CD14-positive monocyte (primary cell): ENCODE results near the gene PSRC1. TPM values are rescaled to one million over a fixed set of nuclear protein-coding genes. Genes with fewer than 3 reads are reported as not detected.

ENCODE experiments used
- DNase-seq, 3 donors: peaks; one replicate each; pipeline ENCODE4 v3.0.0-alpha.2; 2011 to 2022
- H2AFZ ChIP-seq: 2 replicates; pipeline ENCODE4 v1.6.0; 2012; ENCODE audit warnings: mild to moderate bottlenecking, low read depth, low read length, inconsistent platforms; ENCODE audit not compliant: insufficient read depth, poor library complexity, severe bottlenecking
- H3K27ac ChIP-seq, 2 donors: 1 replicate in 1 of 2; 2 replicates in 1 of 2; pipeline ENCODE4 v1.5.1; 2012 to 2013; ENCODE audit warnings: low read length in 2 of 2, control low read depth in 1 of 2, inconsistent platforms in 1 of 2, low read depth in 1 of 2, mild to moderate bottlenecking in 1 of 2
- H3K27me3 ChIP-seq, 2 donors: one replicate each; pipeline versions ENCODE4 v1.6.0 to v1.6.1; 2011 to 2013; ENCODE audit warnings: low read length in 2 of 2; ENCODE audit not compliant: control insufficient read depth in 2 of 2, insufficient read depth in 2 of 2
- H3K36me3 ChIP-seq, 2 donors: replicated peaks in 1 of 2; 1 replicate in 1 of 2; 2 replicates in 1 of 2; pipeline versions ENCODE4 v1.5.1 to v1.6.1; 2012 to 2013; ENCODE audit warnings: low read length in 2 of 2, control low read depth in 1 of 2, inconsistent platforms in 1 of 2, mild to moderate bottlenecking in 1 of 2; ENCODE audit not compliant: insufficient read depth in 2 of 2, control insufficient read depth in 1 of 2
- H3K4me1 ChIP-seq, 2 donors: 1 replicate in 1 of 2; 2 replicates in 1 of 2; pipeline versions ENCODE4 v1.5.1 to v1.6.1; 2012 to 2013; ENCODE audit warnings: low read length in 2 of 2, control low read depth in 1 of 2, inconsistent platforms in 1 of 2, mild to moderate bottlenecking in 1 of 2, moderate library complexity in 1 of 2; ENCODE audit not compliant: insufficient read depth in 2 of 2, control insufficient read depth in 1 of 2
- H3K4me2 ChIP-seq: replicated peaks from 2 replicates; pipeline ENCODE3; 2012; ENCODE audit warnings: low read length, moderate library complexity, mild to moderate bottlenecking; ENCODE audit not compliant: poor library complexity, severe bottlenecking; ENCODE audit errors: extremely low read depth
- H3K4me3 ChIP-seq, 3 experiments: fragments of 200-600 bp in 1 of 3; sonication (generic) in 1 of 3; replicated peaks in 1 of 3; 1 replicate in 2 of 3; 2 replicates in 1 of 3; pipeline ENCODE4 v1.5.1; 2011 to 2013; ENCODE audit warnings: low read length in 3 of 3, mild to moderate bottlenecking in 3 of 3, control low read depth in 2 of 3, low read depth in 2 of 3, inconsistent platforms in 1 of 3, moderate library complexity in 1 of 3
- H3K79me2 ChIP-seq: 2 replicates; pipeline ENCODE4 v1.6.0; 2012; ENCODE audit warnings: mild to moderate bottlenecking, control low read depth, inconsistent platforms, low read length, moderate library complexity; ENCODE audit not compliant: insufficient read depth
- H3K9ac ChIP-seq: 2 replicates; pipeline ENCODE4 v1.6.0; 2017; ENCODE audit warnings: low read length, mild to moderate bottlenecking; ENCODE audit not compliant: insufficient read depth, poor library complexity, severe bottlenecking
- H3K9me3 ChIP-seq, 2 donors: replicated peaks in 1 of 2; 1 replicate in 1 of 2; 2 replicates in 1 of 2; pipeline versions ENCODE4 v1.5.1 to v1.6.1; 2012 to 2013; ENCODE audit warnings: low read length in 2 of 2, control low read depth in 1 of 2; ENCODE audit not compliant: control insufficient read depth in 1 of 2, insufficient read depth in 1 of 2
- H4K20me1 ChIP-seq: 2 replicates; pipeline ENCODE4 v1.6.0; 2012; ENCODE audit warnings: mild to moderate bottlenecking, low read length, control low read depth, moderate library complexity; ENCODE audit not compliant: insufficient read depth
- H3K27ac Mint-ChIP-seq, 7 donors: one replicate each; pipeline ENCODE4 v1.8.0; 2020; ENCODE audit warnings: mild to moderate bottlenecking in 7 of 7, mixed read lengths in 7 of 7, moderate library complexity in 6 of 7, inconsistent platforms in 2 of 7
- H3K27me3 Mint-ChIP-seq, 3 donors: one replicate each; pipeline ENCODE4 v1.8.0; 2021 to 2022; ENCODE audit warnings: low read depth in 3 of 3, mild to moderate bottlenecking in 3 of 3, mixed read lengths in 3 of 3, moderate library complexity in 3 of 3, inconsistent platforms in 1 of 3
- H3K36me3 Mint-ChIP-seq, 2 donors: one replicate each; pipeline ENCODE4 v1.8.0; 2020; ENCODE audit warnings: mixed read lengths in 2 of 2, inconsistent platforms in 1 of 2, mild to moderate bottlenecking in 1 of 2
- H3K4me1 Mint-ChIP-seq: one replicate; pipeline ENCODE4 v1.8.0; 2020; ENCODE audit warnings: mild to moderate bottlenecking, mixed read lengths
- H3K4me3 Mint-ChIP-seq, 2 donors: one replicate each; pipeline ENCODE4 v1.8.0; 2020; ENCODE audit warnings: mild to moderate bottlenecking in 2 of 2, mixed read lengths in 2 of 2, moderate library complexity in 1 of 2
- H3K9me3 Mint-ChIP-seq, 7 donors: one replicate each; pipeline ENCODE4 v1.8.0; 2020 to 2022; ENCODE audit warnings: mixed read lengths in 7 of 7, mild to moderate bottlenecking in 6 of 7, moderate library complexity in 6 of 7, inconsistent platforms in 2 of 7
- CTCF ChIP-seq: fragments of 200-600 bp; IDR thresholded peaks from one replicate; pipeline ENCODE4 v1.8.0; 2022; ENCODE audit warnings: antibody characterized with exemption, mild to moderate bottlenecking
- WGBS: methylation state at CpG from one replicate; pipeline ENCODE4 v1.1.5; 2013; ENCODE audit warnings: missing lambda C conversion rate; ENCODE audit not compliant: insufficient coverage; 5-methylcytosine and 5-hydroxymethylcytosine counted together
- intact Hi-C, 2 donors: fragments of 100-400 bp; cut with micrococcal nuclease; formaldehyde crosslinking; loops; one replicate each; pipeline versions ENCODE4 v1.15.0 to v1.15.1; 2023
- polyA plus RNA-seq, 3 donors: library from polyadenylated mRNA; depleted of rRNA in 1 of 3; unstranded in 2 of 3; stranded (reverse) in 1 of 3; fragments of 300-500 nt in 2 of 3; fragments of >200 nt in 1 of 3; fragmentation: Illumina TruSeq in 2 of 3; gene quantifications; 1 replicate in 2 of 3; 2 replicates in 1 of 3; pipeline ENCODE4 v1.2.3, GENCODE V29; 2012 to 2021

PSRC1 gene
- polyA plus RNA-seq, 3 donors, result 5.8 to 25.5 (median 7.1) TPM

- Mint-ChIP-seq H3K4me3 (no peak overlapping the region), H3K9me3 (peaks cover 0 to 2% (median 0%) of the 10 kb centered on the region in 7 donors), H3K27ac (no peak overlapping the region), H3K36me3 (no peaks in the 10 kb centered on the region), H3K4me1 (peaks cover 57% of the 10 kb centered on the region), H3K27me3 (peaks cover 2 to 10% (median 5%) of the 10 kb centered on the region in 3 donors)
- Histone ChIP-seq H4K20me1 (no peaks in the 10 kb centered on the region), H3K27ac (no peak overlapping the region), H3K9ac (no peak overlapping the region), H3K9me3 (no peaks in the 10 kb centered on the region), H3K79me2 (no peaks in the 10 kb centered on the region), H3K4me3 (no peak overlapping the region), H2AFZ (no peak overlapping the region), H3K4me2 (no peak overlapping the region), H3K4me1 (peaks cover 48 to 50% of the 10 kb centered on the region in 2 donors), H3K27me3 (no peaks in the 10 kb centered on the region), H3K36me3 (no peaks in the 10 kb centered on the region)
- no peak for DNase-seq
- no peak for TF ChIP-seq CTCF
- intact Hi-C loops, result no loop called here
- 100% methylated on average over 7 of the region's 12 CpGs for WGBS
Observed at GRCh38 chr1:109295712-109296415, 12.9 kb upstream of the PSRC1 start.

- no peak for TF ChIP-seq CTCF
- Histone ChIP-seq H3K27ac (no peak overlapping the region), H3K27me3 (no peaks in the 10 kb centered on the region), H3K36me3 (no peaks in the 10 kb centered on the region), H3K4me1 (peaks cover 40 to 42% of the 10 kb centered on the region in 2 donors), H3K9me3 (no peaks in the 10 kb centered on the region), H3K4me3 (peak overlapping the region in 1 of 3 experiments; percentile 35), H3K79me2 (no peaks in the 10 kb centered on the region), H4K20me1 (no peaks in the 10 kb centered on the region), H3K9ac (peak overlapping the region; percentile 1), H3K4me2 (peak overlapping the region; percentile 54), H2AFZ (no peak overlapping the region)
- Mint-ChIP-seq H3K4me3 (peak overlapping the region; percentile 34 to 48), H3K9me3 (peaks cover 0 to 2% (median 0%) of the 10 kb centered on the region in 7 donors), H3K27ac (peak overlapping the region in 2 of 7 donors; percentile 35 to 63), H3K36me3 (no peaks in the 10 kb centered on the region), H3K4me1 (peaks cover 48% of the 10 kb centered on the region), H3K27me3 (peaks cover 0 to 5% (median 3%) of the 10 kb centered on the region in 3 donors)
- intact Hi-C loops, result no loop called here
- WGBS, result 0% methylated on average over 2 of the region's 4 CpGs
- peak in 2 of 3 donors; percentile 23 to 50 for DNase-seq
Observed at GRCh38 chr1:109294481-109294880, 11.5 kb upstream of the PSRC1 start.
